T1000 (cell line): ENCODE measurements around the gene SLC1A2.

Experiments used
- DNase-seq: peaks from one replicate; lab custom pipeline; 2025; ENCODE audit warnings: mixed read lengths; lab: John Stamatoyannopoulos, UW

Gene SLC1A2

DNA sequence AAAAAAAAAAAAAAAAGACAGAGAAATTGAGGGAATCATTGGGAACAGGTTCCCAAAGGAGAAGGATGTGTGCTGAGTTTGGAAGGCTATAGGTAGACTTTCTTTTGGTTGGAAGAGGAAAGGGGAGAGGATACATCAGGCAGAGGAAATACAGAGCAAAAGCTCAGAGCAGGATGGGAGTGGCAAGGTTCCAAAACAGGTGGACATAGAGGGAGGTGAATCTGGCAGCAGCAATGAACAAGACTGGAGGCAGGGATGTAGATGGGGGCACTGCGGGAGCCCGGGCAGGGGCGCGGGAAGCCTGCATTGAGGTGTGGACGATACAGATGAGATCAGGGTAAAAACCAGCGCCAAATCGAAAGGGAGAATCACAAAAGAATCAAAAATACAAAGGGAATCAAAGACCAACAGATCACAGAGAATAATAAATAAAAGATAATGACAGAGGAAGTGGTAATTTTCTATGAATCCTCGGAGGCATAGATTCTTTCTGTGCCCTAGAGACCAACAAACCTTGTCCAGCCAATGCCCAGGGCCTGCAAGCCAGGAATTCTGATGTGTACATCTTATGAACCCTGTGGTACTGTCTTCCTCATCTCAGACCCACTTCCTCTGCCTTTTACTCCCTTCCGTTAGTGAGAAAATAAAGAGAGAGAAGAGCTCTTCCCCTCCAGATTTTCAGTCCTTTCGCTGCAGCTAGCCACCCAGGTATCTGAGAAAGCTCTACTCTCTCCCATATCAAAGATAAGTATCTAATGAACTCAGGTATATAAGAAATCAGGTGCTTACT is 70.3 kb downstream of the SLC1A2 start:
- DNase-seq: no peak

DNA sequence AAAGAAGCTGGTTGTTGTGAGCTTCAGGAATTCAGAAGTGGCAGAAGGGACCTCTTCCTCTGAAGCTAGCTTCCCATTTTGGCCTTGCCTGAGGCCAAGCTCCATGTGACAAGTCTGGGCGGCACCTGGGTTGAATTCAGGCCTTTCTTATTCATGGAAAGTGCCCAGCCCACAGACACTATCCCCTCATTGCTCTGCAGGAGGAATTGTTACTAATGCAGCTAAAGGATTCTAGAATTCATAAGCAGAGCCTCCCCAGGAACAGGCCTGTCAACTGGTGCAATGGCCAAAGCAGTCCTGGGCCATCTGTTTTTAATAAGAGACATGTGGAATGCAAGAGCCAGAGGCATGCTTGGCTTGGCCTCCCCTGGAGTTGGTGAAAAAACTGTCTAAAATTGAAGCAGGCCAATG is 71.4 kb downstream of the SLC1A2 start:
- DNase-seq: no peak

DNA sequence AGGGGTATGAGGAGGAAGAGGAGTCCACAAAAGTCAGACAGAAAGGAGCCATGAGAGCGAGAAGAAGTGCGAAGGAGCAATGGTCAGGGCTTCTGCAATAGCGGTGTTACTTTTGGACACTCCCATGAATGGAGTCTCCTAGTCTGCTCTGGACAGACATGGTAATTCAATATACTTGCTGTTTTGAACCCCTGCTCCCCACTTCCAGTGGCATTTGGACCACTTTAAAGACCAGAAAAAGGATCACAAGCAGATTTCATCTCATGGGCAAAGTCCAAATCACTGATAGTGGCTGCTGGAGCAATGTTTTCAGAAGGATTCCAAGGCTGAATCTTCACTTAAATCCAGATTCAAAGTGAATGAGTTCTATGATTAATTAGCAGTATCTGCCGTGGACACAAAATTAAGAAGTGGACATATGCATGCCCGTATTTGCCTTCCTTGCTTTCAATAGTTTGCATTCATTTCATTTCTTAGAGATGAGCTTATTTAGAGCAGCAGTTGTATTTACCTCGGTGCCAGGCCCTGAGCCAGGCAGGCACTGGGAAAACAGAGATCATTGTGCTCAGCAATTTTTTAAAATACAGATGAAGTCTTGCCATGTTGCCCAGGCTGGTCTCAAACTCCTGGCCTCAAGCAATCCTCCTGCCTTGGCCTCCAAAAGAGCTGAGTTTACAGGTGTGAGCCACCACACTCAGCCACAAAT is 72.0 kb downstream of the SLC1A2 start:
- DNase-seq: no peak

DNA sequence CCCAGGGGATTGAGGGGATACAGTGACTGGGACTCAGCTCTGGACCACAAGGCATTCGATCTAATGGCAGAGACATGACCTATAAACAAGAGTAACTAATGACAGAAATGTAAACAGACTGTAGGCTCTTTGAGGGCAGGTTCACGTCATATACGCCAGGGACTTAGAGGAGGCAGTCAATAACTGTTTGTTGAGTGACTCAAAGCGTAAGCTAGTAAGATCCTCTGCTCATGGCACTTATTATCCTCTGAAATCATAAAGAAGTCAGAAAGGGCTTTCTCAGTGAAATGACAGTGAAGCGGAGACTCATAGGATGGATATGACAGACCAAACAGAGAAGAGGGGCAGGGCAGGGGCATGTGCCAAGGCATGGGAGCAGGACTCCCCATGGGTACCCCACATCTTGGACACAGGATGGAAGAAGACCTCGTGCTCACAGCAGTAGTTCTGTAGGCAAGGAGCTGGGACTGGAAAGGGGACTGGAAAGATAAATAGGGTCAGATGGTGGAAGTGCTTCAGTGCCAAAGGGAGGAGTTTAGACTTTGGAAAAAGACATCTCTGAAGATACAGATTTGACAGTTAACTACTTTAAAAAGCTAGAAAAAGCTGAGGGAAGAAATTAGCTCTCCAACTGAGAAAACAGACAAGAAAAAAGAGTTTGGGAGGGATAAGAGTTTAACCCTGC is 72.7 kb downstream of the SLC1A2 start:
- no peak for DNase-seq

DNA sequence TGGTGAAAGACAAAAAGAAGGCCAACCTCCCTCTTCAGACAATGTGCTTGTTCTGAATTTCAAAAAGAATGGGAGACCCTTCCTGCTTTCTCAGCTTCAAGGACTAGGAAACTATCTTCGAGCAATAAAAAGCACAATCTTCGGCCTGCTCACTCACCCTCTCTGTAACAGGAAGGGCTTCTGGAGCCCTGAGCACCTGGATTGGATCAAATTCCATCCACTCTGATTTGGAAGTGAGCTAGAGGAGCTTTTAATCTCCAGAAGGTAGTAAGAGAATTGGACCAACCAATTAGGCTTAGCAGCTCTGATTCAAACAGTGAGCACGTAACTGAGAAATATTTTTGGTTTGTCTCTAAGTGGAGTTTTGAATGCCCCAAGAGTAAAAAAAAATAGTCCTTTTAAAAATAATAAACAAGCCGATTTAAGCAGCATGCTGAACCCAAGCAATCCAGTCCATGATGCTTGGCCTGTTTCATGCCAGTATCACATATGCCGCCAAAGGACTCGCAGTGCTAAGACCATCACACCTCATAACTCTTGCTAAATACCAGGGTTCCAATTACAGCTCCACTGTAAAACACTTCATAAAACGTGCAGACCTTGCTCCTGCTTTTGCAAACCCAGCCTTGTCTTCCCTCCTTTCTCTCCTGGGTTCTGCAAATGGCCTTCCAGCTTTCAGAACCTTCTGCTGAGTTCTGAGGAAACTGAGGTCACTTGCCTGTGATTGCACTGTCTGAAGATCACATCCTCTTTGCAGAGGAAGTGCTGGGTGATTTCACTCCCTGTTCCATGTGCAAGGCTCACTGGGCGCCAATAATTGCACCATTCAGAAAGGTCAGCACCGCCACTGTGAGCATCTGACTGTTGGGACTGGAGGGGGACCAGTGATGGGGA is 74.4 kb downstream of the SLC1A2 start:
- no peak for DNase-seq

DNA sequence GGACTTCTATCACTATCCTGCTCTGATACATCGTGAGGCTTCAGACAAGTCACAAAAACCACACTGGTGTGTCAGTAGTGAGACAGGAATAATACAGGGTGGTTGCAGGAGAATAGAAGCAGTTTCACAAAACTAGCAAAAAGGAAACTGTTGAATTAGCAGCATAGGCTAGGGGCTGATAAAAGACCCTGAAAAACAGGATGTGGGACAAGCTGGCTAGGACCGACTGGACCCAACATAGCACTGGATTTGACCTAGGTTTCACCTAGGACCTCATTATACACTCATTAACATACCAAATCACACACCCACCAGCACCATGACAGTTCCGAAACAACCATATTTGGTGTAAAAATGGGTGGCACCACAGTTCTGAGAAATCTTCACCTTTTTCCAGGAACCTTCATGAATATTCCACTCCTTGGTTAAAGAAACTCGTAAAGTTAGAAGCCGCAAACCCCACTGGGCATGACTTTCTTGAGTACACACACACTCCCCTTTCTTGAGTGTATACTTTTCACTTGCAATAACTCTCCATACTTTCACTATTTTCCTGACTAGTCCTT is 76.2 kb downstream of the SLC1A2 start:
- DNase-seq: no peak

DNA sequence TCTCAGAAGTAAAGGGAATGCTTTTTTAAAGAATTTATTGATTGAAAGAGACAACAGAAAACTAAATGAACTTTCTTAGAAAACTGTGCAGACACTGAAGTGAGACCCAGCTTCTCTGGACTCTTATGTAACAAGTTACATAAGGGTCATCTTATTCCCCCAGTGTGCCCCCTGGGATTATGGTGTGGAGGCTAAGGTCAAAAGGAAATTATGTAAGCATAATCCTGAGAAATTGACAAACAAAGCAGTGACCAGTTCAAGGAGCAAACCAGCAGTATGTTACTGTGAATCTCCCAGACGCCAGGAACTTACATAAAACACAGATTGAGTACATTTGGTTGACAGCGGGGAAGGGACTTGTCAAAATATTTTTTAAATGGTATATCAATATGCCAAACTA is 78.6 kb downstream of the SLC1A2 start:
- no peak for DNase-seq

DNA sequence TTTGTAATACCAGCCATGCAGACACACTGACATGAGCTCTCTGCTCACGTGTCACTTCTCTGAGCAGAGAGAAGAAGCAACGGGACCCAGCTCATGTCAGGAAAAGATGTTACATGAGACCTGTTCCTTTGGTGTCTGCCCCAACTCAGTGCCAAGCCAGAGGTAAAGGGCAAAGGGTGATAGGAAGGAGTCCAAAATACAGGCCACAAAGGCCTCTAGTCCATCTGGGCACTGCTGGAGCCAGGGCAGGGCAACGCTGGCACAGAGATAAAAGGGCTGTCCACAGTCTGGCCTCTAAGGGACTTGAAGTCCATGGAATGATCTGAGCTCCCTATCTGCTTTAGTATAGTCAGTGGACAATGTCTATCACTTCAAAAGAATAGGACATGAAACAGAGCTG is 79.3 kb downstream of the SLC1A2 start:
- DNase-seq: no peak

DNA sequence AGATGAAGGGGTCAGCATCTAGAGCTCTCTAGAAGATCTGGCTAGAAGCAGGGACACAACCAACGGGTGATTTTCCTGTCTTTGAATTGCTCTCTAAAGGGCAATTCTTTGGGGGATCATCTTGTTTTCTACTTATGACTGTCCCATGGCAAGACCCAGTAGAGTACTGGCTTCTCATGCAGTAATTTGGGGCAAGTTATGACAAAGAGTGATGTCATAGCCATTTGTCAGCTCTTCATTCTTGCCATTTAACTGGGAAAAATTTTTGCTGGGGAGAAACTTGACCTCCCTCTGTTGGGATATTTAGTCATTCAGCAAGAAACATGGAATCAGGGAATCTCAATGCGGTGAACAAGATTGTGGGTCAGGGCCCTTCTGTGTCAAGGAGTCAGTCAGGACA is 80.4 kb downstream of the SLC1A2 start:
- no peak for DNase-seq

DNA sequence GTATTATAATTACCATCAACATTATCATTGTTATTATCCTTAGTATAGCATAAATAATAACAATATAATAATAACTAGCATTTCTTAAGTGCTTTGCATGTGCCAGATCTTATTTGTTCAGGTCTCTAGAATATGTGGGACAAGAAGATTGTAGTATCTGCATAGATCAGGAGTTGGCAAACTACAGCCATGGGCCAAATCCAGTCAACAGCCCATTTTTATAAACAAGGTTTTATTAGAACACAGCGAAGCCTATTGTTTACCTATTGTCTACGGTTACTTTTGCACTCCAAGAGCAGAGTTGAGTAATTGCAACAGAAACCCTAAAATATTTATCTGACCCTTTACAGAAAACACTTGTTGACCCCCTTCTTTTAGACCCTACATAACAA is 81.4 kb downstream of the SLC1A2 start:
- DNase-seq: no peak

DNA sequence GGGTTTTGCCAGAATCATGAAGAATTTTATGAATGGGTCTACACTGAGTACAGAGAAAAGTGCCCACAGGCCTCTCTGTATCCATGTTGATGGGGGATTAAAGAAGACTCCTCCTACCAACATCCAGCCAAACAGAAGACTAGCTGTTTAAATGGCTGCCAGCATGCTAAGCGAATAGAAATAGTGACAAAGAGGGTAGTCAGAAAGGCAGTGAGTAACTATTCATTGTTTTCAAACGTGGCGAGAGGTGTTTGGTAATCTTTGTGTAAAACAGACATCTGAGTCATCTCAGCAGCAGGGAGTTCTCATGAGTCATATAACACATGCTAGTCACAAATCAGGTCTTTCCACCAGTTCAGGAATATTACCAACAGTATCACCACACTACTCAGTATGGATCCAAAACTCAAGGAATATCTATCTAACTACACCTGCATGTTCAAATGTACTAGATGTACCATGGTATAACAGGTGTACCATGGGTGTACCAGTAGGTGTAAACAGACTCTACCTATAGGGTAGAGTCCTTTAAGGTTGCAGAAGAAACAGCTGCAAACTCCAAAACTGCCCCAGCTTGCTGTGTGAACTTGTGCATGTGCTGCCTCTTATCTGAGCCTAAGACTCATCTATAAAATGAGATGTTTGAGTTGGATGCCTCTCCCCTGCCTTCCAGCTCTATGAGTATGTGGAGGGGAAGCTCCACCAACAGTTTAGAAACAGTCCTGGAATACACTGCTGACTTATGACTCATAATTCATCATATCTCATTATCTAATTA is 82.0 kb downstream of the SLC1A2 start:
- peak; percentile 70 for DNase-seq

DNA sequence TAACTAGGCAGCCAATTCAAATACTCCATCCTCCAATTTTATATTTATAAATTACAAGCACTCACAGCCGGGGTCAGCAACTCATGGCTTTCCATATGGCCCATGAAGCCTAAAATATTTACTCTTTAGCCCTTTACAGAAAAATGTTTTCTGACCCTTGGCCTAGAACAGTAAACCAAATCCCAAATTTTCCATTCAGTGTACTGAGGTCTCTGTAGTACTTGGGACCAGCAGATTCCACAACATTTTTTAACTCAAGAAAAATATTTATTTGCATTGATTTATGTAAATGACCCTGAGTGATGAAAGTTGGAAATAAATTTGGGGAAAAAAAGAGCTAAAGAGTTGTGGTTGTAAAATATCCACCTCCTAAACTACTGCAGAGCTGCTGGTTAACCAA is 82.6 kb downstream of the SLC1A2 start:
- no peak for DNase-seq

DNA sequence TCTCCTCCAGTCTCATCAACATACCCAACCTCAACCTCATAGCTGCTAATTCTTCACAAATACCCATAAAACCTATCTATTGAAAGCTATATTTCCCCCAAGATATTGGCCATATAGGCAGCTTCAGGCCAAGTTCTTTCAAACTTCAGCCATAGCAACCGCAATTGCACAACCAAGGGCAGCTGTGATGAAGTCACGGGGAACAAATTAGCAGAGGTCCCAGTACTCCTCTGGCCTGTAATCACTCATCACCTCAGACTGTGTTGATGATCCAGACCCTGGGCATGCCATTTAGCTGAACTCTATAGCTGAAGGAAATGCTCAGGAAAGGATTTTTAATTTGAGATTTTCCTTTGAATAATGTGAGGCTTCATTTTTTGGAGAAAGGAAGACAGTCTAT is 84.1 kb downstream of the SLC1A2 start:
- no peak for DNase-seq

DNA sequence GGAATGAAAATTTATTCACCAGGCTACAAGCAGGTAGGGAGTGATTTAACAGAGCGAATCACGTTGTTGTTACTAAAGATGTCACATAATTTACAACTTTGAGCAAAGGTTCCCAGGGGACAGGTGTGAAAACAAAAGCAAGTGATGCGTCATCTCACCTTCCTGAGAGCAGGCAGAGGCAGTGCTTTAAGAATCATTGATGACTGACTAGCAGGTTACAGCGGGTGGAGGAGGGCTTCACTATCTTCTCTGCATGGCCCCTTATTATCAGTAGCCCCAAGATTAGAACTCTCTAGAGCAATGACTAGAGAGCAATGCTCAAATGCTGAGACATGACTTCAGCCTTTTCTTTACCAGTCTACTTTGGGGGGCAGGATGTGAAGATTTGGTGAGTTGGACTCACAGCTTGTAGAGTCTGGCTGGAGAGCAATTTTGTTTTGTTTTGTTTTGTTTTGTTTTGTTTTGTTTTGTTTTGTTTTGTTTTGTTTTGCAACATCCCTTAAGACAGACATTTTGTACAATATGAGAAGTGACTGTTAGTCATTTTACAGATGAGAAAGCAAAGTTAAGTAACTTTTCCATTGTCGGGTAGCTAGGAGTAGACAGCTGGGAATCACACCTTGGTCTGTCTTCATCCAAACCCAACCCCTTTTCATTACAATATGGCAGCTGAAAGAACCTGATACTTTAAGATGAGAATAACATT is 84.8 kb downstream of the SLC1A2 start:
- DNase-seq: no peak

DNA sequence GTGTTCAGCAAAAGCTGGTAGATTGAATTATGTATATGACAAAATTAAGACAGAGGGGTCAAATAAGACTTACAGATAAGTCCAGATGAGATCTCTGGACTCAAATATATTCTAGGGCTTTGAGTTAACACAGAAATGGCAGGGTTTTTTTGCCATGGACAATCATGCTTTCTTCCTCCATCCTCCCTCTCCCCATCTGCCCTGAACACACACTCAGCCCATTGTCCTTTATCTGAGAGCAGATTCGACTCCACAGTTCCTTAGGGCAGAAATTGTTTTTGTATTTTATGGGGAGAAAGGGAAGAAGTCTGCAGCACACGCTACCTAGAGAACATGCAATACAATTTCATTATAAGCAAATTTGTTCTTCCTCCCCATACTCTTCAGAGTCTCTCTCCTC is 86.8 kb downstream of the SLC1A2 start:
- no peak for DNase-seq

DNA sequence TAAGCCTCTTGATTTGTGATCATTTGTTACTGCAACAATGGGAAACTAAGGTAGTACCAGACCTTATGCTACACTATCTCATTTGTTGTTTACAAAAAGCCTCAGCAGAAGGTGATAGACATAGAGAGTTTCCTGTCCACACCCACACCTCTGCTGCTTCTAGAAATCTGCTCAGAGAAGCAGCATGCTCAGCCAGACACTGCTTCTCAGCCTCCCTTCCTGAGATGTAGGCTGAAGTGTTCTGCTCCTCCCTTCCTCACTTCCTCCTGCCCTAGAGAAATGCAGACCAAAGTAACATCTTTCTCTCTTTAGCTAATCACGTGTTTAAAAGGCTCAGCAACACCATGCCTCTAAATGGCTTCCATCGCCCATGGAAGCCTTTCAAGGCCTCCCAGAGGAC is 88.4 kb downstream of the SLC1A2 start:
- DNase-seq: no peak

DNA sequence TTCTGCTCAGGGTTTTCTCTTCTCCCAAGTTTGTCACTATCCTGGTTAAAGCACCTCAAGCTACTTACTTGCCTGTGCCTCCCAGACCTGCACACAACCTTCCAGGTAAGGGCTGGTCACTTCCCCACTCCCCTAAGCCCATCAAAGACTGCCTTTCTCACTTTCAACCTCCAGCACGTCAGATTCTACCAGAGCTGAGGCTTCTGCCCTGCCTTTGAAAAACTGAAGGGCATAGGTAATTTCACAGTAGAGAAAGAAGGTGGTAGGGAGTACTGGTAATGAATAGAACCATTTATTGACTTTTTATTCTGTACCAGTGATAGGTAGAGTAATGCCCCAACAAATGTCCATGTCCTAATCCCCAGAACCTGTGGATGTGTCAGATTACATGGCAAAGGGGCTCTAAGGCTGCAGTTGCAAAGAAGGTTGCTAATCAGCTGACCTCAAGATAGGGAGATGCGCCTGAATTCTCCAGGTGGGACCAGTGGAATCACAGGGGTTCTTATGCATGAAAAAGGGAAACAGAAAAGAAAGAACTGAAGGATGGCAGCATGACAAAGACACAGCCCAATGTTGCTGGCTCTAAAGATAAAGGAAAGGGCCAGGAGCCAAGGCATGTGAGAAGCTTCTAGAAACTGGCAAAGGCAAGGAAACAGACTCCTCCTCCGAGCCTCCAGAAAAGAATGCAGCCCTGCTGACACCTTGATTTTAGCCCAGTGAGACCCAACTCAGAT is 89.0 kb downstream of the SLC1A2 start:
- DNase-seq: no peak

DNA sequence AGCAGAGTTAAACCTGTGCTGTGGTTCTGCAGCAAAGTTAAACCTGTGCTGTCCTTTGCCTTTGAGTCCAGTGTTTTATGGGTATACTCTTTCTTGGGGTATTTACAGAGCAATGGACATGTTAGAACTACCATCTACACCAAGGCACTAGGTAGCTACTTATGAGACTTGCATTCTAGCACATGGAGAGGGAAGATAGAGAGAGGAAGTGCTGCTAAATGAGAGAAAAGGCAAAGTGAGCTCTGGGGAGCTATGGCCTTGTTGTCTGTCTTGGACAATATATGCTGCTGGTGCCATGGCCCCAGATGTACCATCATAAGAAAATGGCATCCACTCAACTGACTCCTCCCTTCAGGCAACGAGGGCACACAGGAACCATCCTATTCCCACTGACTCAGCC is 91.5 kb downstream of the SLC1A2 start:
- DNase-seq: no peak

DNA sequence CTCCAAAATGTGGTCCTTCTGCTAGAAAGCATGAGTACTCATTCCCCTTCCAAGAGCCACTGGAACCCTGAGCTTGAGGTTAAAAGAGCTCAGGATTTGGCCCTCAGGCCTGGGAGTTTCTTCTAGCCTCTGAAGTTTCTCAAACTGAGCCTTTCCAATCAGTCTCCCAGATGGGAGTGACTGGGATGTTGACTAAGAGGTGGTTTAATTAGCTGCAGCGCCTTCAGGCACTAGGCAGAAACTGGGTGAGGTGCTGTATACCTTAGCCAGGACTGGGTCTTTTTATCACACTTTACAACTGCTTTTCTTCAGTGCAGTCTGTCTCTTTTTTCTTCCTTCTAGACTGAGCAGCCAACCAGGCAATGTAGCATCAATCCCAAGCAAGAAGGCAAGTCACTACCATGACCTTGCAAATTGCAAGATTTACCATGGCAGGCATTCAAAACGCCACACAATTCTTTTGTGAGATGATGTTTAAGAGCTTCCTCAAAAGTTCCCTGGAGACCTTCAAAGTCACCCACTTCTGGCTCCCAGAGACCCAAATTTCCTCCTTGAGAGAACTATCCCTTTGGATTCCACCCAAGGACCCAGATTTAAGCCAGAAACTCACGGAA is 93.0 kb downstream of the SLC1A2 start:
- DNase-seq: no peak
